DMS153 treated with DMSO at 0.1 percent for 48 hours (cell line): ENCODE results near the gene HORMAD2.

ENCODE experiments used
- DNase-seq: peaks from one replicate; lab custom pipeline; 2025; ENCODE audit not compliant: unreplicated experiment; lab: John Stamatoyannopoulos, UW

HORMAD2 gene

DNA sequence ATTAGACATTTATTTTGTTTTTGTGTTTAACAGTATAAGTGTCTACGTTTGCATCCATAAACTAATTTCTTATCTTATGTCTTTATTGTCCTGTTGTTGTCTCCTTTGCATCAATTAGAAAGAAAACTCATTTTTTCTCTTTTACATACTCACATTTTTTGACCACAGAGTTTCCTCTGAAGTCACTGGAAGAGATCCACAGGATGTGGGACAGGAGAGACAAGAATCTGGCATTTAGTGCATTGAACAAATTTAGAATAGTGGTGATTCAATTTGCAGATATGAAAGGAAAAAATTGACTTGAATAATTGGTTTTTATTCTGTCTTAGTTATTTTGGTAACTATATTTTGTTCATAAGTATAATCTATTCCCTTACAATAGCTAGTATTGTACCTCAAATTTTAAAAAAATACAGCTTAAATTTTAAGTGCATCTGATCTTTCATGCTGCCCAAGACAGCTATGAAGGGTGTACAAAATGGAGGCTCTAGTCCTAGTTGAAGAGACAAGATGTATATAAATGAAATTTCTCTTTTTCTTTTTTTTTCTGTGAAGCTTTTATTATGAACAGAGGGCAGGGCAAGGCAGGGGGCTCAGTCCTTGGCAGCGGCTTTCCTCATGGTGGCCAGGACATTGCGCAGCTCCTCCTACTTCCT is 24.4 kb downstream of the HORMAD2 start:
- no peak for DNase-seq

DNA sequence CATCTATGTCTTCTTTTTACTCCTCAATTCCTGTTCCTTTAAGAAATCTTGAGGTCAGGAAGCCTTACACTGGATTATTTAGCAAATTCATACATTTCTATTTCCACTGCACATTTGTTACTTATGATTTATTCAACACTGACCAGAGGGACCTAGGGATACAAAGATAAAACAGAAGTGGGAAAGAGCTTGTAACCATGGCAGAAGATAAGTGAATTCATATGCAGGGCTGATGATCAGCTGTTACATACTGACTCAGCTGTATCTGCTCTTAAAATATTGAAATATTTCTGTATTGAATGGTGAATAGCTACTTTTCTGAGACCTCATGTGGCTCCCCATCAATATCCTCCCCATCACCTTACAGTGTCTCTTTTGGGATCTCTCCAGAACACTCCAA is 25.2 kb downstream of the HORMAD2 start:
- no peak for DNase-seq

DNA sequence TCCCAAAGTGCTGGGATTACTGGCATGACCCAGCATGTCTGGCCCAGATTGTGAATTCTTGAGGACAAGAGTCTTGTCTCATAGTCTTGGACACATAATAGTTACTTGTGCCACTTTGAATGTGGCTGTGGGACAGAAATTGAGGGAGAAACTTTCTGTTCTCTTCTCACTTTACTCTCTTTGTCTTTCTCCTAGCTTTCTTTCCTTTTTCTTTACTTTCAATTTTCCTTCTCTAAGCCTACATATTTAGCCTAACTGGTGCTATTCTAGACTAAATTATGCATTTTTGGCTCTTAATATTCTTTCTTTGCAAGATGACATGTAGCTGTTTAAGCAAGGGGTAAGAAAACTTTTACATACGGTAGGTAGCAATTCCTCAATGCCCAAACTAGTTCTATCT is 33.2 kb downstream of the HORMAD2 start:
- DNase-seq = no peak

DNA sequence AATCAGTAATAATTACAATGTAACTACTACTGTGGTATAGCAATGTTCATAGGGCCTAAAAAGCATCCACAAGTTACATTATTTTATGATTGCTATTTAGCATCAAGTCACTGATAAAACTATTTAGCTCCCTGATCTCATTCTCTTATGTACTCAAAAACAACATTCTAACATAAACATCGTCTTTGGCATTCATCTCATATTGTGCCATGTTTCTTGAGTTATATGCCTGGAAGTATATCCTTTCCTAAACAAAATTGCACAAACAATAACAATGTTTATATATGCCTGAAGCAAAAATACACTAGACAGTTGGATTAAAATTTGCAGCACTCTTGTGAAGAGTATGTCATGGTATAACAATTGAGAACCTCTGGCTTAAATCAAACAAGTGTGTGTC is 34.1 kb downstream of the HORMAD2 start:
- DNase-seq = no peak

DNA sequence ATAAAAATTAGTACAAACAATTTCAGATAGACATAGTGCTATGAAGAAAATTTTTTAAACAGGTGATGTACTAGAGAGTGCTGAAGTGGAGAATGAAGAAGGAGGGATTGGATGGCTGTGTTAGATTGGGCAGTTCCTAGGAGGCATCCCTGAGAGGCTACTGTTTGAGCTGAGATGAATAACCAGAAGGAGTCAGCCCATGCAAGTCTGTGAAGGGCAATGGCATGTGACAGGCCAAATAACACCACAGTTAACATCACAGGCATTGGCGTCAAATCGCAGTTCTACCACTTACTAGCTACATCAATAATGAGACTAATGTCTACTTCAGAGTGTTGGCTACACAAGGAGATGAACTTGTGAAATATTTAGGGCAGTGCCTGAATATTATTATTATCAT is 35.4 kb downstream of the HORMAD2 start:
- DNase-seq = no peak

DNA sequence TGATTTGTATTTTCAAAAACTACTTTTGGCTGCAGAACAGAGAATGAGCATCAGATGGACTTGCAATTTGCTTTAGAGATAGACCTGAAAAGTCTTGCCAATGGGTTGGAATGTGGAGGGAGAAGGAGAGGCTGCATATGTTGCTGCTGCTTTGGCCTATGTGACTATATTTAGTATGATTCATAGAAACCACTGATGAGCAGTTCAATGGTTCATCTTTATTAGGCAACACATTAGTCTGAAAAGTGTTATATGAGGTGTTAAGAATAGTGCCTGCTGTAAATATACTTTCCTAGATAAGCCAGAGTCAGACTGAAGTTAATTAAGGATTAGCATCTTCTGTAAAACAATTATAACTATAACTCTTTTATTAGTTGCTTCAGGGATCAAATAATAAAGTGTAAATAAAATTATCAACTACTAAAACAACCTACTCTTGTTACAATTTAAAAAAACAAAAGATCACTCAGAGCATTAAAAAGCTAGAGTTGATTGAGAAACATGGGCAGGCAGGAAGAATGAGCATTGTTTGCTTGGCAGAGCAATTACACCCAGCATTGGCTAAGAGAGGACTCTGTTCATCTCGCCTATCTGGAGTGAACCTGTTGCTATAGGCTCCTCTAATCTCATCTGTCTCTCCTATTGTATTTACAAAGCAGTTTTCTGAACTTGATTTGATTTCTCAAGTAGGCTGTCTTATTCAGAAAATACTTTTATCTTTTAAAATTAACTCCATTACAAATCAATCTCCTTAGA is 36.3 kb downstream of the HORMAD2 start:
- DNase-seq = no peak

DNA sequence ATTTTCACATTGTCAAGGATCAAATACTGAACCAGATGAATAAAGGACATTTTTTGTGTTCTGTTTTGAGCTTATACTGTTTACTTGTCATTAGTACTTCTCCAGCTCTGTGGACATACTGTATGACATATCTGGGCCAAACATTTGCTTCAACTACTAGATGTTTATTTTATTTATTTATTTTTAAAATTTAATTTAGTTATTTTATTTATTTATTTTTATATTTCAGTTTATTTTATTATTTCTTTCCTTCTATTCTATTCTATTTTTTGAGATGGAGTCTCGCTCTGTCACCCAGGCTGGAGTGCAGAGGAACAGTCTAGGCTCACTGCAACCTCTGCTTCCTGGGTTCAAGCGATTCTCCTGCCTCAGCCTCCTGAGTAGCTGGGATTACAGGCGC is 37.0 kb downstream of the HORMAD2 start:
- no peak for DNase-seq

DNA sequence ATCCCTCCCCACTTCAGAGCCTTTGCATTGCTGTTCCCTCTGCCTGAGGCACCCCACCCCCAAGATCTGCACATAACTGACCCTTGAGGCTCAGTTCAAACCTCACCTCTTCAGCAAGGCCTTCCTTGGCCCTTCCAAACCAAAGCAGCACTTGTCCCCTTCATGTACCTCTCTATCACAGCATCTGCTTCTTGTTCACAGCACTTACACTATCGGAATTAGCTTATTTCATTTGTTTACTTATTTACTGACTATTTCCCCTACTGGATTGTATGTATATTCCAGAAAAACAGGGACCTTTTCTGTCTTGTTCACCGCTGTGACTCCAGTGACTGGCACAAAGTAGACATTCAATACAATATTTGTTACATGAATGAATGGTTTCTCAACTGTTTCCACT is 38.0 kb downstream of the HORMAD2 start:
- no peak for DNase-seq

DNA sequence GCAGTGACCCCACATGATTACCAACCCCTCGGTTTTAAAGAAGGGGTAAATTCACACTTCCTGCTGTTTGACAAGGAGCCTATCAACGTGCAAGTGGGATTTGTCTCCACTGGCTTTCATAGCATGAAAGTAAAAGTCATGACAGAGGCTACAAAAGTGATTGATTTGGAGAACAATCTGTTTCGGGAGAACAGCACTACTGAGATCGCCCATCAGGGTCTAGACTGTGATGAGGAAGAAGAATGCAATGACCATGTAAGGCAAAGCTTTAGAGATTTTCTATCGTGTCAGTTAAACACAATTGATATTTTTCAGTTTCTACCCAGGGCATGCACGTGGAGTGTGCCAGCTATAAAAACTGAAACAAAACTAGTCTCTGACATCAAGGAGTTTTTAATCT is 41.7 kb downstream of the HORMAD2 start:
- DNase-seq = no peak

DNA sequence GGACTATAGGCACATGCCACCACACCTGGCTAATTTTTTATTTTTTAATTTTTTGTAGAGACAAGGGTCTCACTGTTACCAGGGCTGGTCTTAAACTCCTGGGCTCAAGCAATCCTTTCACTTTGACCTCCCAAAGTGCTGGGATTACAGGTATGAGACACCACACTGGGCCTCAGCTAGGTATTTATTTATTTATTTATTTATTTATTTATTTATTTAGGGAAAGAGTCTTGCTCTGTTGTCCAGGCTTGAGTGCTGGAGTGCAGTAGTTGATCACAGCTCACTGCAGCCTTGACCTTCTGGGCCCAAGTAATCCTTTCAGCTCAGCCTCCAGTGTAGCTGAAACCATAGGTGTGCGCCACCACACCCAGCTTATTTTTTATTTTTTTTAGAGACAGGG is 43.2 kb downstream of the HORMAD2 start:
- DNase-seq = no peak

DNA sequence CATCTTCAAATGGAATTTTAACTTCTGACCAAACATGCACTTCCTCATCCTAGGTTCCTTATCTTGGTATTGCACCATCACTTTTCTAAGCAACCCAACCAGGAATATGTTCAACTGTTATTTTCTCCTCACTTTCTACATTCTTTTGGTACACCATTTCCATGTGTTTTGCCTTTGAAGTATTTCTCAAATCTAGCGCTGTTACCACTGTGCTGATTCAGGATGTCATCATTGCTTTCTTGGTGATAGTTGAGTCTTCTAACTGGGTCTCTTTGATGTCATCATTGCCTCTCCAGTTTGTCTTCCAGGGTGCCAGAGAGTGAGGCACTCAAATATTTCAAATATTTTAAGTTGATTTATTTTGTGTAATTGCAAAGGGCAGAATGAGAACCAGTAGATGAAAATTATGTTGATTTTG is 47.5 kb downstream of the HORMAD2 start:
- no peak for DNase-seq

DNA sequence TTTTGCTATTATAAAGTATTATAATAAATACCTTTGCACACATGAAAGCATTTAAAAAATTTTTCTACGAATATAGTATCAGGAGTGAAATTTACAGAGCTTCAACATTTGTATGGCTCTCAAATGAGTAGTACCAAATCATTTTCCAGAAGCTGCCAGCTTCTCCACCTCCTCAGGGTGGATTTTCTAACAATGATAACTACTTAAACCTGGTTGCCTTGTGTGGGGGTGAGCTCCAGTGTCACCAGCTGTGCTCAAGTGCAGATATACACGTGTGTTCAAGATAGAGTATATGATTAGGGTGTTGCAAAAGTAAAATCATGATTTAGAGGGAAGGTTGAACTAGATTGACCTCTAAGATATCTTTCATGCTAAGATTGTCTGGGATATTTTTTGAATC is 48.2 kb downstream of the HORMAD2 start:
- DNase-seq = no peak

DNA sequence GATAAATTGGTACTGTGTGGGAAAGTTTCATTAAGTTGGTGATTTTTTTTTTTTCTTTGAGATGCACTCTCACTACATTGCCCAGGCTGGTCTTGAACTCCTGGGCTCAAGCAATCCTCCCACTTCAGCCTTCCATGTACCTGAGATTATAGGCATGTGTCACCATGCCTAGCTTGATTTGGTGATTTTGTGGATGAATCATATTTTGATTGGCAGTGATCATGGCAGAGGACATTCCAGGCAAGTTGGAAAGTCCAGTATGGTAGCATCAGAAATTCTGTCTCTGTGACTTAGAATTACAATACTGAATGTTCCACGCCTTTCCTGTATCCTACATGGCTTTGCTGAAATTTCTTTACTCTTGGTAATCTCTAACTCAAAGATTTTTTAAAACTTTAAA is 49.4 kb downstream of the HORMAD2 start:
- no peak for DNase-seq

DNA sequence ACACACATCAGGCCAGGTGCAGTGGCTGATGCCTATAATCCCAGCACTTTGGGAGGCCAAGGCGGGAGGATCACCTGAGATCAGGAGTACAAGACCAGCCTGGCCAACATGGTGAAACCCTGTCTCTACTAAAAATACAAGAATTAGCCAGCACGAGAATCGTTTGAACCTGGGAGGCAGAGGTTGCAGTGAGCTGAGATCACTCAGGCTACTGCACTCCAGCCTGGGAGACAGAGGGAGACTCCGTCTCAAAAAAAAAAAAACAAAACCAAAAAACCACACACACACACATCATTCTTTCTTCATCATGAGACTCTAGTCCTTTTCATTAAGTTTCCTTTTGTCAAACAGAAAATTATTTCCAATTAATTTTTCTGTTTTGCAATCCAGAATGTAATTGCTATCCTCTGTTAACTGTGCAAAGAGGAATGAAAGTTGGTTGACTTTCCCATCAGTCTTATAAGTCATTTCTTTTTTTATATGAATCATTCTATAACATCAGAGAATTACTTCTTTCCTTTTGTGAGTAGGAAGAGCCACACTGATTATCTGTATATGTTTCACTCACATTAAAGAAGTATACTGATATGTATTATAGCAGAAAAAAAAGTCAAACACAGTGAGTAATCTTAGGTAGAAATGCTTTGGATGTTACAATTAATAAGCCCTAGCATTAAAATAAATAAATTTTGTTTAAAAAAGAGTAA is 52.2 kb downstream of the HORMAD2 start:
- no peak for DNase-seq

DNA sequence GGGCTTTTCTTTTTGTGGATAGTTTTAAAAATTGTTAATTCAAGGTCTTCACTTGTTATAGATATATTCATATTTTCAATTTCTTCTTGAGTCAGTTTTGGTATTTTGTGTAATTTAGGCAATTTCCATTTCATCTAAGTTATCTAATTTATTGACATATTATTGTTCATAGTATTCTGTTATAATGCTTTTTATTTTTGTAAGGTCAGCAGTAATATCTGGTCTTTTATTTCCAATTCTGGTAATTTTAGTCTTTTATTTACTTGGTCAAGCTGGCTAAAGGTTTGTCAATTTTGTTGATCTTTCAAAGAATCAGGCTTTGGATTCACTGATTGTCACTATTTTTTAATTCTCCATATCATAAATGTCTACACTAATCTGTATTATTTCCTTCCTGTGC is 60.1 kb downstream of the HORMAD2 start:
- DNase-seq = no peak

DNA sequence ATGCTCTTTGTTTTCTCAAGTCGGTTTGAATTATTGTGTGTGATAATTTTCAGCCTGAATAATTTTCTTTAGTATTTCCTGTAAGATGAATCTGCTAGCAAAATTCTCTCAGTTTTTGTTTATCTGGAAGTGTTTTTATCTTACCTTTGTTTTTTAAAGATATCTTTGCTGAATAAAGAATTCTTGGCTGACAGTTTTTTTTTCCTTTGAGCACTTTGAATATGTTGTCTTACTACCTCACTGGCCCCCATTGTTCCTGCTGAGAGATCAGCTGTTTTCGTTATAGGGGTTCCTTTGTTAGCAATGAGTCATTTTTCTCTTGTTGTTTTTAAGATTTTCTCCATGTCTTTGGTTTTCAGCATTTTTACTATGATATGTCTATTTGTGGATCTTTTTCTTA is 63.0 kb downstream of the HORMAD2 start:
- no peak for DNase-seq

DNA sequence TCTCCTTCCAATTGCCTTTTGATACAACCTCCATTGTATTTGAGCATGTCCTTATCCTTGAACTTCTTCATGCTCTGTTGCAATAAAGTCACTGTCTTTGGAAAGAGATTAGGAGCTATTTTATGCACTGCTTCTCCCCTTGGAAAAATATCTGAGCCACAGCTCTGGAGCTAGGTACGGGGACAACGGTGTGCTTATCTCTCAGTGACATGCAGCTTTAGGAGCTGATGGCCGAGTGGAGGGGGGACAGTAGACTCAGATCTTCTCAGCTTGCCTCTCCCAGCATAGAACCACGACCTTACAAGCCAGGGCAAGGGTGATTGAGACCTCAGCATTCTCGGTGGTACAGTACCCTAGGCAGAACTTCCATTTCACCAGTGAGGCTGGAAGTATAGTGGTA is 64.1 kb downstream of the HORMAD2 start:
- DNase-seq = no peak

DNA sequence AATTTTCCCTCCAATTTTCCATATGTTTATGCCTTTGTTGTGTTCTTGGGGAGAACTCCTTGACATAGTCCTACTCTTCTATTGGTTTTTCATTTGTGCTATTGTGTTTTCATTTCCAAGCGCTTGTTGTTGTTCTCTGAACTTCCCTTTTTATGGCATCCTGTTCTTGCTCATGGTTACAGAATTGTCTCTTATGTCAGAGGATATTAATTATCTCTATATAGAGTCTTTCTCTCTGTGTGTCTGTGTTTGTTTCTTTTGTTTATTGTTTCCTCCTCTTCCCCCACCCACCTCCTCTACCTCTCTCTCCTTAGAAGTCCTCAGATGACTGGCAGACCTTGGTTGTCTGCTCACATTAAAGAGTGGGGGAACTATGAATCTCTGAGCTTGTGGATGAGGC is 69.9 kb downstream of the HORMAD2 start:
- DNase-seq = no peak

DNA sequence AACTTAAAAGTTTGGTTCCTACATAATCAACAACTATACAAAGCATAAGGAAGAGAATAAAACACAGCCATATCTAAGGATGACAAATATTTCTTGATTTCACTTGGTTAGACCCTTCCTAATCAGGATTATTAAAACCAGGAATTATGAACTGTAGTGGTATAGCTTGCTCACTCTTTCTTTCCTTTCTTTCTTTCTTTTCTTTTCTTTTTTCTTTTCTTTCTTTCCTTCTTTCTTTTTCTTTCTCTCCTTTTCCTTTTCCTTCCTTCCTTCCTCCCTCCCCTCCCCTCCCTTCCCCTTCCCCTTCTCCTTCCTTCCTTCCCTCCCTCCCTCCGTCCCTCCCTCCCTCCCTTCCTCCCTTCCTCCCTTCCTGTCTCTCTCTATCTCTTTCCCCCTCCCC is 78.0 kb downstream of the HORMAD2 start:
- no peak for DNase-seq

DNA sequence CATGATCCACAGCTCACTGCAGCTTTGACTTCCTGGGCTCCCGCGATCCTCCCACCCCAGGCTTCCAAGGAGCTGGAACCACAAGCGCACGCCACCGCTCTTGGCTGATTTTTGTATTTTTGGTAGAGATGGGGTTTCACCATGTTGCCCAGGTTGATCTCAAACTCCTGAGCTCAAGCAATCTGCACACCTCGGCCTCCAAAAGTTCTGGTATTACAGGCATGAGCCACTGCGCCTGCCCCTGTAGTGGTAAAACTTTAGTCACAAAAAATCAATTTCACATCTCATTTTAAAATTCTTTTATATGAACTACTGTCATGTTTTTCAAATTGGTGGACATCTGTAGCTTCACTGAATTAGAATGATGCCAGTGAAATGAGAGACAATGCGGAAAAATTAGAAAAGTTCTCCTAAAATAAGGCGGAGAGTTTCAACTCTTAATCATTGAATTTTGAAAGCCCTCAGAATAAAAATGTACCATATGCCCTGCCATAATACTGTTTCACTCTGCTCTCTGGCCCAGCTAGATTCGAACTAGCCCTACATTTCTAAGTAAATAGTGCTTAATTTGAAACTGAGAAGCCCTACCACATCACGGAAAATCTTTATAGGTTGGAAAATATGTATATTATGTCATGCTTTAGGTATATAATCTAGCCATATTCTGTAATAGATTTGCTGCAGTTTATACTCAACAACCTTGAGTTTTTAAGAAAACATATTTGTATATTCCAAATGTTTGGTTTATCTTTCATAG is 78.7 kb downstream of the HORMAD2 start:
- no peak for DNase-seq

DNA sequence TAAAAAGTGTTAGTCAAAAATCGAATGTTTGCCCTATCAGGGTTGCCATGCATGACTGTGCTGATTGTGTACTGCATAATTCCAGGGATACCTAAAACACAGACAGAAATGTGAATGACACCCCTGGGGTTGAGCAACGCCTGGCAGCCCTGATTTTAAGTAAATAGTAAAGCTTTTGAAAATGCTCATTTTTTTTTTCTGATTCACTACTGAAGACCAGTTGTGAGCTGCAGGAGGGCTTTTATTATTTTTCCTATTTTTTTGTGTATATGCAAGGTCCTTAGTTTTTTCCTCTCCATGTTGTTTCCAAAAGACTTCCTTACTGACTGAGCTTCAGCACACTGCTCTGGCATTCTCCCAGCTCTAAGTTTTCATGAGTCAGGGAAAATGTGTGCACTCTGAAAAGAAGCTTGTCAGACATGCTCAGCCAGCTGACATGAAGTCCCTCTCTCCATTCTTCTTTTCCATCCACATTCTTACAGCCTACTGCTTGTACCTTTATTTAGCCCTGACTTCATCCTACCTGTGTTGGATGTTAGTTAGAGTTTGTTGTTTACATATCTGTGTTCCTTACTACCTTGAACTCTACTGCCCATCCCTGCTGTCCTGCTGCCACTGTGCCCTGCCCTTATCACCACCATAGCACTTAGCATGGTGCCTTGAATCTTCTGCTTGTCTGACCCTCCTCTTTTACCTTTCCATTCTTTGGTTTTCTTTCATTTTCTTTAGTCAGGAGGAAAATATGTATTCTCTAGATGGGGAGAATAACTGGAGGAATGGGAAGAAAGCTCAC is 79.5 kb downstream of the HORMAD2 start:
- no peak for DNase-seq
